AG09319 (cell line): ENCODE data around the gene SLC6A13.

ENCODE experiments used
- DNase-seq: peaks from one replicate; pipeline ENCODE4 v3.0.0-alpha.2; 2010; ENCODE audit warnings: low read depth; ENCODE audit errors: extremely low read depth
- TF ChIP-seq, protein P1 (sequence below): IDR thresholded peaks from 2 replicates; pipeline ENCODE4 v1.5.1; 2011; ENCODE audit warnings: low read depth, mild to moderate bottlenecking, inconsistent platforms, low read length, moderate library complexity

Gene SLC6A13

DNA sequence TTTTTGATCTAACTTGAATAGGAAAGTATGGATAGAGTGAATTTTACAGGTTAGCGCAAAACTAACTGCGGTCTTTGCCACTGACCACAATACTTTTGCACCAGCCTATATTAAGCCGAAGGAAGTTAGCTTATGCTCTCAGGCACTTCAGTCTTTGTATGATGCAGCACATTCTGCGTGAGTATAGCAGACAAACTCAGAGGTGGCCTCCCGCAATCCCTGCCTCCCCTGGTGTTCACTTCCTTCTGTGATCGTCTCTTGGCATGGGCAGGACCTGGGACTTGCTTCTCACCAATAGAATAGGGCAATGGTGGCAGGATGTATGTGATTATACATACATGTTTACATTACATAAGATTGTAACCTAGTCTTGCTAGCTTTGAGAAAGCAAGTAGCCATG is 10.3 kb upstream of the SLC6A13 start:
- no peak for DNase-seq
- TF ChIP-seq, protein P1, sequence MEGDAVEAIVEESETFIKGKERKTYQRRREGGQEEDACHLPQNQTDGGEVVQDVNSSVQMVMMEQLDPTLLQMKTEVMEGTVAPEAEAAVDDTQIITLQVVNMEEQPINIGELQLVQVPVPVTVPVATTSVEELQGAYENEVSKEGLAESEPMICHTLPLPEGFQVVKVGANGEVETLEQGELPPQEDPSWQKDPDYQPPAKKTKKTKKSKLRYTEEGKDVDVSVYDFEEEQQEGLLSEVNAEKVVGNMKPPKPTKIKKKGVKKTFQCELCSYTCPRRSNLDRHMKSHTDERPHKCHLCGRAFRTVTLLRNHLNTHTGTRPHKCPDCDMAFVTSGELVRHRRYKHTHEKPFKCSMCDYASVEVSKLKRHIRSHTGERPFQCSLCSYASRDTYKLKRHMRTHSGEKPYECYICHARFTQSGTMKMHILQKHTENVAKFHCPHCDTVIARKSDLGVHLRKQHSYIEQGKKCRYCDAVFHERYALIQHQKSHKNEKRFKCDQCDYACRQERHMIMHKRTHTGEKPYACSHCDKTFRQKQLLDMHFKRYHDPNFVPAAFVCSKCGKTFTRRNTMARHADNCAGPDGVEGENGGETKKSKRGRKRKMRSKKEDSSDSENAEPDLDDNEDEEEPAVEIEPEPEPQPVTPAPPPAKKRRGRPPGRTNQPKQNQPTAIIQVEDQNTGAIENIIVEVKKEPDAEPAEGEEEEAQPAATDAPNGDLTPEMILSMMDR = no peak

GRCh38 chr12:271161-271560 is 8.5 kb upstream of the SLC6A13 start:
- TF ChIP-seq, protein P1 = no peak

GRCh38 chr12:269191-269590 is 6.6 kb upstream of the SLC6A13 start:
- no peak for DNase-seq
- TF ChIP-seq, protein P1 = no peak

More at GRCh38 chr12:271161-271560, 8.5 kb upstream of the SLC6A13 start:
- no peak for DNase-seq

- TF ChIP-seq, protein P1 = no peak
- no peak for DNase-seq
Observed at GRCh38 chr12:268483-268840, 5.8 kb upstream of the SLC6A13 start.

GRCh38 chr12:267581-268482 is 5.2 kb upstream of the SLC6A13 start:
- TF ChIP-seq, protein P1 = no peak
- DNase-seq = no peak

DNA sequence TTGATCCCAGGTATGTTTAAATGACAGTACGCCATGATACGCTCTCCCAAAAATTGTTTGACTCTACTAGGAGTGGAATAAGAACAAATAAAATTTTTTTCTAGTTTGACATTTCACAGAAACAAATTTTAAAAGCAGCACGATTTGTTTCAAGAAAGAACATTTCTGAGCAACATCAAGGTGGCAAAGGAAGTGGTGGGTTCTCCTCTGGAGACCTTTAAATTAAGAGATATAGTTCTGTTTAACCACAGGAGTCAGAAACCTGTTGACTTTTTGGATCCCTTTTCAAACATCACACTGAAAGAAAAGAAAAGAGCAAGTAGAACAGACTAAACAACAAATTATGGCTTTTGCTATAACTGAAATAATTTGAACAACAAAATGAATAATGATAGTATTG is 2.5 kb upstream of the SLC6A13 start:
- TF ChIP-seq, protein P1 = no peak

DNA sequence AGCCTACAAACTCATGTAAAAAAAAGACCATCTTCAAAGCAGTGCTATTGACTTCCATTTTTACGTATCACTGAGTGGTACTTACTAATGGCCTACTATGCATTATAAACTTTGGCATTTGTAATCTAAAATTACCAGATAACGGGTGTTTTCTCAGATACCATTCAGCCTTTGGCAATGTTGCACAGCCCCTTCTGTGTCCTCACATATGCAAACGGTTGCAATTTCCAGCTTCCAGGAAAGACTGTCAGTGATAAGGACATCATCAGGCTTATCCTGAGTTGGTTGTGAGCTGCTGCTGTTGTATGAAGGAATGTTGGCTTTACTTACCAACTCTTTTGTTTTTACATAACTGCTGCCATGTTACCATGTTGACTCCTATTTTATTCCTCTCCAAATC is 1.6 kb upstream of the SLC6A13 start:
- no peak for DNase-seq
- TF ChIP-seq, protein P1 = no peak

More for the DNA sequence above, 2.5 kb upstream of the SLC6A13 start:
- no peak for DNase-seq
